T-cell (primary cell): Measurements from ENCODE around the gene CD160. TPM values are rescaled to one million over a fixed set of nuclear protein-coding genes. Genes with fewer than 3 reads are reported as not detected.

Source experiments
- total RNA-seq, 35 experiments: library from RNA in 6 of 35; stranded (reverse) in 6 of 35; fragments of 120-200 nt in 1 of 35; gene quantifications; one replicate each; pipeline versions ENCODE4 v1.2.1 to v1.2.4 and lab custom pipeline; 2013 to 2026

The CD160 gene
- total RNA-seq, 5 donors from 2014 or later (not counting 1 experiment from before 2014, with no cell fraction given) = 0.53 to 9.1 (median 1.7) TPM

Other genes starting within 250 kb of the CD160 start
- gene GPR89A, start 111.5 kb upstream of the CD160 start, total RNA-seq = 10 to 100 TPM; 30.3 to 46.2 (median 35.0) TPM
- gene PDZK1, start 12.1 kb upstream of the CD160 start, total RNA-seq = under 1 TPM in 1 of 5 donors, not detected in 4; 0.39 TPM
- 10 to 100 TPM; 12.0 to 17.5 (median 13.4) TPM for gene RNF115, start 104.6 kb downstream of the CD160 start, total RNA-seq
- gene POLR3C, start 104.7 kb downstream of the CD160 start, total RNA-seq = 10 to 100 TPM; 24.5 to 42.0 (median 38.2) TPM
- gene NUDT17, start 126.1 kb downstream of the CD160 start, total RNA-seq = 1 to 10 TPM; 2.8 to 7.6 (median 6.3) TPM
- 10 to 100 TPM; 22.1 to 28.3 (median 26.8) TPM for gene PIAS3, start 139.6 kb downstream of the CD160 start, total RNA-seq
- under 1 TPM in 1 of 5 donors, not detected in 4; 0.09 TPM for gene ANKRD35, start 166.4 kb downstream of the CD160 start, total RNA-seq
- 1 to 10 TPM; 1.7 to 5.1 (median 2.4) TPM for gene ITGA10, start 190.6 kb downstream of the CD160 start, total RNA-seq
- gene PEX11B, start 199.2 kb downstream of the CD160 start, total RNA-seq = 10 to 100 TPM; 18.8 to 36.3 (median 34.4) TPM
- gene RBM8A, start 208.0 kb downstream of the CD160 start, total RNA-seq = 100 to 1,000 TPM; 124 to 153 (median 130) TPM
- gene LIX1L, start 238.5 kb downstream of the CD160 start, total RNA-seq = 10 to 100 TPM; 43.4 to 74.4 (median 64.2) TPM
- gene ANKRD34A, start 245.1 kb downstream of the CD160 start, total RNA-seq = 1 to 10 TPM in 3 of 5 donors, under 1 TPM in 2; 0.68 to 3.5 (median 1.7) TPM
- gene POLR3GL, start 245.2 kb downstream of the CD160 start, total RNA-seq = 10 to 100 TPM; 30.9 to 41.7 (median 38.3) TPM